Measurements from ENCODE around the gene TMPRSS2. TPM values are rescaled to one million over a fixed set of nuclear protein-coding genes. Genes with fewer than 3 reads are reported as not detected.

The TMPRSS2 gene
- total RNA-seq, 1 experiment from 2014 or later: not detected

DNA sequence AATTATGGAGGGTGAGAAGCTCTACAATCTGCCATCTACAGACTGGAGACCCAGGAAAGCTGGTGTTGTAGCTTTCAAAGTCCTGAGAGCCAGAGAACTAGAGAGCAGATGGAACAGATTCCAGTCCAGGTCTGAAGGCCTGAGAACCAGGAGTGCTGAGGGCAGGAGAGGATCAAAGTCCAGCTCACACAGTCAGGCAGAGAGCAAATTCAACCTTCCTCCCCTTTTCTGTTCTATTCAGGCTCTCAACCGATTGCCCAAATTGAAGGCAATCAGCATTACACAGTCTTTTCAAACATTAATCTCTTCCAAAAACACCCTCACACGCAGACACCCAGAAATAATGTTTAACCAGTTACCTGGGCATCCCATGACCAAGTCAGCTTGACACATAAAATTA is 2.5 kb upstream of the TMPRSS2 start:
- no peak for DNase-seq (ENCODE audit: low read depth)

- no peak for DNase-seq (ENCODE audit: low read depth)
Measured at GRCh38 chr21:41509733-41510132, 1.8 kb upstream of the TMPRSS2 start.

DNA sequence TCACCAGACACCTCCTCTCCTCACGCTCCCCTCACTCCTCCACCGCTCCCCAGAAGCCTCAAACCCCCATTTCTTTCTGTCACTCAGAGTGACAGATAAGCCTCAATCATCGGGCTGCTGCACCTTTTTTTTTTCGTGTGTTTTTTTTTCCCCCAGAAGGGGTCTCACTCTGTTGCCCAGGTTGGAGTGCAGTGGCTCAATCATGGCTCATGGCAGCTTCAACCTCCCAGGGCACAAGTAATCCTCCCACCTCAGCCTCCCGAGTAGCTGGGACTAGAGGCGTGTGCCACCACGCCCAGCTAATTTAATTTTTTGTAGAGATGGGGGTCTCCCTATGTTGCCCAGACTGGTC is 1.2 kb upstream of the TMPRSS2 start:
- no peak for DNase-seq (ENCODE audit: low read depth)

DNA sequence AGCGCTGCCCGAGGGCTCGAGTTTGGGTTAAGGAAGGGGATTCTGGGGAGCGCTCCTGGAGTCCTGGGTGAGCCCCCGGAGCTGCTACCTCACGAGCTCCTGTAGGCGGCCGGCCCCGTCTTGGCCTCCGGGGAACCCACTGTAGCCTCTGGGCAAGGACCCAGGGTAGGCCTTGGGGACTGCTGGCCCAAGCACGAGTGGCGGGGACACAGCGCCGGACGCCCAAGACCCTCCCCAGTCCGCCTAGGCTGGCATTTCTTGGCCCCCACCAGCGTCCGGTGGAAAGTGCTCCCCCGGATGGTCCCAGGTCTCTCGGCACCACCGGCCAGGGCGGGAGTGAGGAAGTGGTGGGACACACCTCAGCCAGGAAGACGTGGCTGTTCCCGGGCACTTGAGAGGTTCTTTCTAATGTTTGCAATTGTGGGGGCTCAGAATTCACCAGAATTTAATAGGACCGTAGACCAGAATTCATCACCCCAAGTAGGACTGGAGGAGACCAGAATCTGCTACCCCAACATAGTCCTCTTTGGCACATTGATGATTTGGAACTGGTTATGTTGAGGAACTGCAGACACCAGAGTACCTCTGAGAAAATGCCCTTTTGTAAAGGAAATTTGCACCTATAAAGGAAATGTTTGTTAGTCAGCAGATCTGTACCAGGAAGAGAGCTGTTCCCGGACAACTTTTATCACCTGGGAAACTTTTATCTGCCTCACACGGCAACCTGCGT is 622 bp upstream of the TMPRSS2 start:
- no peak for DNase-seq (ENCODE audit: low read depth)

DNA sequence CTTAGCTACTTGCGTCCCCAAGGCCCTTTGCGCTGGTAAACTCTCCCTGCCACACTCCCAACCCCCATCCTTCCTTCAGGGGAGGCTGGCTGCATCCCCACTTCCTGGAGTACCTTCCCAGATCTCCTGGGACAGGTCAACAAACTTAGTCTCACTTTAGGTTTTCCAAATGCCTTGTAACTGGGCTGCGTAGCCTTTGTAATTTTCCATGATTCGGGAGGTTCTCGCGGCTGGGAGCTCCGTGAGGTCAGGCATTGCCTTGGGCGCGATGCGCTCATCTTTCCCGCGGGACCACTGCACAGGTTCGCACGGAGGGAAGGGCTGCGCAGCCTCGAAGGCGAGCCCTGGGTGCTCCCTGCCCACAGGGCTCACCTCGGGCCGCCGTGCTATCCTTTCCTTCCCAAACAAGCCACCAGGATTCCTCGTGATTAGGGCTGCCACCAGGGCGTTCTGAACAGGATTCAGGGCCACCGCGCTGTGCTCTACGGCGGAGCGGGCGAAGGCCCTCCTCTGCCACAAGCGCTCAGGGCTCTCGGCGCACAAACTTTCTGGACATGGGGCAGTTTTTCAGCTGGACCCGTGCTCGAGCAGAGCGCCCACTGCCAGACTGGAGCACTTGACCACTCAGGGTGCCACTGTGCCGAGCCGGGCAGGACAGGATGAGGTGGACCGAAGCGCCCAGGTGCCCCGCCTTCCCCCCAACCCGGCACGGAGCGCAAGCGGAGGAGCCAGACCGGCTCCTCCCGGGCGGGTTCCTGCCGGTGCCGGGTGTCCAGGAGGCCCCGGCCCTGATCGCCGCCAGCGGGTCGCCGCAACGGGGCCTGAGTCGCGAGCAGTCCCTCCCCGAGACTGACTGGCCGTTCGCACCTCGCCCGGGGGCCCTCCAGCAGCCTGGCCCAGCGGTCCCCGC is 1.1 kb downstream of the TMPRSS2 start:
- DNase-seq (ENCODE audit: low read depth): no peak

DNA sequence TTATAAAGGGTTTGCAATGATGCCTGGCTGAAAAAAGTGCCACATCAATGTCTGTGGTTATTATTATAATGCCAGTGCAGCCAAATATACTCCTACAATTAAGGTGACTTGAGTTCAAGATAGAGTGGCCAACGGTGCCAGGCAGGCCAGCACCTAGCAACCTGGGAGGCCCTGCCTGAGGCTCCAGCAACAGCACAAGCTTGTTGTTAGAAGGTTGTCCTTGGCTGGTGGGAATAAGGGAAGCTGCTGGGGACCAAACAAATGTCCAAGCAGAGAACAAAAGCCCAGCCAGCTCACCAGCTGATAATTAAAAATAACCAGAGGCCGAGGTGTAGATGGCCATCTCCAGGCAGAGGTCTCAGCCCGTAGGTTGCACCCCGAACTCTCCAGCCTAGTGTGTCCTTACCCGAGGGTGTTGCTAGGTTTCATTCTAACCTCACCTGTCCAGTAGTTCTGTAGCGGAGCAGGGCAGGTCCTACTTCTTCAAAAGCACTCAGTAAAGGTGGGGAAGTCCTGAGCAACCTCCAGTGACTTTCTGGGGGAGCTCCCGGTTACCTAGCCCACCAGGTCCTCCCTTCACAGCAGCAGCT is 1.9 kb downstream of the TMPRSS2 start:
- DNase-seq (ENCODE audit: low read depth): no peak

DNA sequence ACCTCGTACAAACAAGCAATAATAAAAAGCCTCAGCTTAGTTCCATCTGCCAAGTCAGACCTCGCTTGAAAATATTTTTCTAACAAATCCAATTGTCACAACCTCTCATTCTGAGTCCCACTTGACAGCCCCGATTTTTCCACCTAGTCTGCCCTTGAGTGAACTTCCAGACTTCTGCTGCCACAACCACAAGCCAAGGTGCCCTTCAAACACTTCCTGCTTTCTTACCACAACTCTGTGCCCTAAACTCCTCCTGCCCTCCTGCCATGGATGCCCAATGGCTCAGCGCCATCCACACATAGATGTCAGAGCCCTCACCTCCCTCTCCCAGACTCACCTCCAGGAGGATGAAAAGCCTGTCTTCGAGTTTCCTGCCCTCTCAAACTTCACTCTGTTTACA is 3.9 kb downstream of the TMPRSS2 start:
- DNase-seq (ENCODE audit: low read depth): no peak

DNA sequence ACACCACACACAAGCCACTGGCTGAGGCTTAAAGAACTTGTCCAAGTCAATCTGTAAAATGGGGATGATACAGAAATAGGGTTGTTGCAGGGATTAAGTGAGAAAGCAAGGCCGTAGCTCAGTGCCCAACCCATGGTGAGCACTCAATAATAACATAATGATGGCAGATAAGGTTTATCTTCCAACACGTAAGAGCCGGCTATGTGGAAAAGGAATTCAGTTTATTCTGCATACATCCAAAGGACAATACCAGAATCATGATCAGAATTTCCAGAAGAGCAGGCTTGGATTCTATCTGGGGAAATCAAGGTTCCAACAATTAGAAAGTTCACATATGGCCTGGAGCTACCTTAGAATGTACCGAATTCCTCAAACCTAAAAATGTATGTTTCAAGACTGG is 4.6 kb downstream of the TMPRSS2 start:
- DNase-seq (ENCODE audit: low read depth): no peak

GRCh38 chr21:41501919-41502318 is 6.0 kb downstream of the TMPRSS2 start:
- peak; percentile 36 for DNase-seq (ENCODE audit: low read depth)

- no peak for DNase-seq (ENCODE audit: low read depth)
Measured at GRCh38 chr21:41500931-41501381, 7.0 kb downstream of the TMPRSS2 start.

DNA sequence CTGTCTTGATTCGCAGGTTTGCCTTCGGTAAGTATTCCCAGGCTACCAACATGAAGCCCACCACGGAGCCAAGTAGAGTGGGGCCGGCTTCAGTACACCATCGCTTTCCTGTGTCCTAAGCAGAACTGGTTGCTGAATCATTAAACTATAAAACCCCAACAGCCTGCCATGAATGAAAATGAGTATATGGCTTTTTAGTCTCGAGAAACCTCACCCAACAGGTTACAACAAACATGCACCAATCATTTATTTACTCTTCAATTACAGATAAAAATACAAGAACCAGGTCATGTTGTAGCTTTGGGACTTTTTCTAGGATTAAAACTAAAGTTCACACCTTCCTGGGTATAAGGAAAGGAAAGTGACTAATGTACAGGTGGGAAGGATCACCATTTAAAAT is 7.6 kb downstream of the TMPRSS2 start:
- no peak for DNase-seq (ENCODE audit: low read depth)

- no peak for DNase-seq (ENCODE audit: low read depth)
Measured at GRCh38 chr21:41499920-41500319, 8.0 kb downstream of the TMPRSS2 start.

DNA sequence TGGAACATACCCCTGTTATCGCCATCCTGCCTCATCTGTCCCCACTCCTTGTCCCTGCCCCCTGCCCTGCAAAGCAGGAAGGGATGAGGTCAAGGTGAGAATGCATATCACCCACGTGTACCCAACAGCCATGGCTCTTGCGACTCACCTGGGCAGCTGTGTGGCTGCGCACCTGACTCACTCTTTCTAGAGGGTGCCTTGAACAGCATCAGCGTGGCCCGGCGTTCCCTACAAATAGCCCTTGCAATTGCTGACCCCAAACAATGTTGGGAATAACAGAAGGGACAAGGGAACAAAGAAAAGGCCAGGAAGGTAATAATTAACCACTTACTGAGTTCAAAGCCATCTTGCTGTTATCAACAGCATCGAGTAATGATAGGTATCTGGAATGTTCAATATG is 10.2 kb downstream of the TMPRSS2 start:
- DNase-seq (ENCODE audit: low read depth): no peak

GRCh38 chr21:41497008-41497407 is 10.9 kb downstream of the TMPRSS2 start:
- DNase-seq (ENCODE audit: low read depth): no peak

GRCh38 chr21:41494242-41494641 is 13.7 kb downstream of the TMPRSS2 start:
- DNase-seq (ENCODE audit: low read depth): no peak

GRCh38 chr21:41491412-41491811 is 16.5 kb downstream of the TMPRSS2 start:
- DNase-seq (ENCODE audit: low read depth): no peak

- no peak for DNase-seq (ENCODE audit: low read depth)
Measured at GRCh38 chr21:41490330-41490729, 17.6 kb downstream of the TMPRSS2 start.

- DNase-seq (ENCODE audit: low read depth): no peak
Measured at GRCh38 chr21:41489329-41489728, 18.6 kb downstream of the TMPRSS2 start.

DNA sequence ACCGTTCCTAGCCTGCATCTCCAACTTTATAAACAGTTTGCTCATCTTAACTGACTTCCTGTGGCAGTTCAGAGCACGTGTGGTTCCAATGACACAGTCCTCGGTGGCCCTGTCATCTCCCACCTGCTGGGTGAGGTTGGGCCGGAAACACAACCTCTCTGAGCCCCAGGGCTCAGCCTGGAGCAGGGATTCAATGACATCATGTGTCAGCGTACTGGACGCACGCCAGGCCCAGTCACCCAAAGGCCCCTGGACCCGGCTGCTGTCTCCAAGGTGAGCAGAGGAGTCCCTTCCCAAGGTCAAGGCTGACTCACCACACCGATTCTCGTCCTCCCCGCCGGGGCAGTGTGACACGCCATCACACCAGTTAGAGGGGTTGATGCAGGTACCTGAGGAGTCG is 19.9 kb downstream of the TMPRSS2 start:
- no peak for DNase-seq (ENCODE audit: low read depth)

DNA sequence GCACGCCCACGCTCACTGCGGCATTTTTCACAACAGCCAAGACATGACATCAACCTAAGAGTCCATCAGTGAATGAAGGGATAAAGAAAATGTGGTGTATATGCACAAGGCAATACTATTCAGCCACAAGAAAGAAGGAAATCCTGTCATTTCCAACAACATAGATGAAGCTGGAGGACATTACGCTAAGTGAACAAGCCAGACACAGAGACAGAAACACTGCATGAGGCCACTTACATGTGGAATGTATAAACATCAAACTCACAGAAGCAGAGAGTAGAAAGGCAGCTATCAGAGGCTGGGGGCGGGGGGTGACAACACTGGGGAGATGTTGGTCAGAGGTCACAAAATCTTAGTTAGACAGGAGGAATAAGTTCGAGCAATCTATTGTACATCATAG is 20.9 kb downstream of the TMPRSS2 start:
- DNase-seq (ENCODE audit: low read depth): no peak

DNA sequence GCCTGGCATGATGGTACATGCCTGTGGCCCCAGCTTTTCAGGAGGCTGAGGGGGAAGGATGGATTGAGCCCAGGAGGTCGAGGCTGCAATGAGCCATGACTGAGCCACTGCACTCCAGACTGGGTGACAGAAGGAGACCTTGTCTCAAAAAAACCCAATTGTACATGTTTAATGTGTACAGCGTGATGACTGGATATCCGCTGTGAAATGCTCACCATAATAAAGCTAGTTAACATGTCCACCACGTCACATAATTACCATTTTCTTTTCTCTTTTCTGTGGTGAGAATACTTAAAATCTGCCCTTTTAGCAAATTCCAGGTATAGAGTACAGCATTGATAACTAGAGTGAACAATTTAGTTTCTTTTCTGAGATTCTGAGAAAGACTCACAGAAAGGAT is 24.0 kb downstream of the TMPRSS2 start:
- DNase-seq (ENCODE audit: low read depth): no peak

DNA sequence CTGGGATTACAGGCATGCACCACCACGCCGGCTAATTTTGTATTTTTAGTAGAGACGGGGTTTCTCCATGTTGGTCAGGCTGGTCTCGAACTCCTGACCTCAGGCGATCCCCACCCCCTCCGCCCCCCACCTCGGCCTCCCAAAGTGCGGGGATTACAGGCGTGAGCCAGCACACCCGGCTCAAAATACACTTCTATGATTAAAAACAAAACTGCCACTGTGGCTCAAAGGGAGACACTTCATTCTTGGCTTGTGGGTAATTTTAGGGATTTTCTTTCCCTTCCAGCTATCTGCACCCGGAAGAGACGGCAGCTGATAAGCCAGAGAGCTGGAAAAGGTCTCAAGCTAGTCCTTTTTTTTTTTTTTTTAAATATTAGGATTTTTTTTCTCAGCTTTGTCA is 24.5 kb downstream of the TMPRSS2 start:
- DNase-seq (ENCODE audit: low read depth): no peak

GRCh38 chr21:41482980-41483379 is 25.0 kb downstream of the TMPRSS2 start:
- DNase-seq (ENCODE audit: low read depth): no peak

Measured in LHCN-M2 (cell line).